ENCODE results near the gene LRRC74A.

The LRRC74A gene

DNA sequence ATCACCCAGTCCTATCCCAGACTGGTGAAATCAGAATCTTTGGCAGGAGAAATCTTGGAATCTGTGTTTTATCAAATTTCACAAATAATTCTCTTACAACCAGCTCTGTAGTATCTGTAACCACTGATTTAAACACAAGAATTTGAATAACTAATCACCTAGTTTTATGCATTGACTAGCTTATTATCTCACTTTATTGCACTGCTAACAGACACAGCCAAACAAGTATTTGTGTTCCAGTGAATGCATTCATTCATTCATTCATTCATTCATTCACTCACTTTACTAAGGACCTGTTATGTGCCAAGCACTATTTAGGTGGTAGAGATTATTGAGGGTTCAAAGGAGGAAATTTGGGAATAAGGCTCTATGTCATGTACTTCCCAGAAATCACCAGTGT lies 16.2 kb downstream of the LRRC74A start:
- FAIRE-seq (no peak), DNase-seq (ENCODE audit: extremely low spot score, insufficient read length, low read depth) (no peak)

DNA sequence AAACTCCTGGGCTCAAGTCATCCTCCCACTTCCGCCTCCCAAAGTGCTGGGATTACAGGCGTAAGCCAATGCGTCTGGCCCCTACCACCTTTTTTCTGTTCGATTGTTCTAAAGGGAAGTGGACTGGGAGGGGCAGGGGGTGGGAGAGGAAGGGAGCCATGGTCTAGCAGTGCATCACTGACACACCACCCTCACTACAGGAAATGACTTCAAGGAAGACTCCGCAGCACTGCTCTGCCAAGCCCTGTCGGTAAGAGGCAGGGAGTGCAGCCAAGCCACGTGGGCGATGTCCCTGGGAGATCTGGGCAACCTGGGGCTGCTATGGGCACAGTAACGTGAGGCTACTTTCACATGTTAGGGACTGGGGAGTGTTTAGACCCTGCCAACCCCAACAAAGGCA lies 18.0 kb downstream of the LRRC74A start:
- DNase-seq (ENCODE audit: extremely low spot score, insufficient read length, low read depth) (no peak), FAIRE-seq (no peak)

DNA sequence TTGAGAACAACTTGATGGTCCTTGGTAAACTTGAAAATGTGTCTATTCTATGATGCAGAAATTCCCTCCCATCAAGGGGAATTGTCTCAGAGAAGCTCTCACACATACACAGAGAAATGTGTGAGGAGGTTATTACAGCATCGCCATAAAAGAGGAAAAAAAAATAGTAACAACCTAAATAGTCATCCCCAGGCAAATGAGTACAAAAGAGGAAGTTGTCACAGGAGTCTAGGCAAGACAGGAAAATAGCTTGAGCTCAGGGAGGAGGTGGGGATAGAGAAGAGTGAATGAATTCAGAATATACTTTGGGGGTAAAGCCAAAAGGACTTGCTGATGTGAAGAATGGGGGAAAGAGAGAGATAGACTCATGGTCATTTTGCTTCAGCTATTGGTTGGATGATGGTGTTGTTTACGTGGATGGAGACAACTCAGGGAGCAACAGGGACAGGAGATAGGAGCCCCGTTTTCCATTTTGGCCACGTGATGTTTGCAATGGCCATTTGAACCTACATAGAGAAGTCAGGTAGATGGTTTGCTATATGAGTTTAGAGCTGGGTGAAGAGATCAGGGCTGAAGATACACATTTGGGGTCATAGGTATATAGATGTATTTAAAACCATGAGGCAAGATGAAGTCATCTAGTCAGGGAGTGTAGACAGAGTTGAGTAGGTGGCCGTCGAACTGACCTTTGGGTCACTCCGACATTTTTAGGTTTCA lies 20.3 kb downstream of the LRRC74A start:
- FAIRE-seq: no peak

DNA sequence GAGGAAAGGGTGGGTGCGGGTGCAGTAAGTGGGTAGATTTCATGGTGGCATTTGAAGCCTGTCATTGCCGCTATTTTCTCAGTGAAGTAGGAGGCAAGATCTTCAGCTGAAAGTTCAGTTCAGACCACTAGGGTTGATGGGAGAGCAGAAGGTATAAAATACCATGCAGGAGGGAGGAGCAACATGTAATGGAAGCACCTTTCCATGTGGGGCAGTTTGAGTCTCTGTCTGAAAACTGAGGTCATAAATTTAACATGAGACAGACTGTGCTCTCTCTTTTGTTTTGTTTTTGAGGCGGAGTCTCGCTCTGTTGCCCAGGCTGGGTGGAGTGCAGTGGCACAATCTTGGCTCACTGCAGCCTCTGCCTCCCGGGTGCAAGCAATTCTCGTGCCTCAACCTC lies 22.7 kb downstream of the LRRC74A start:
- FAIRE-seq (no peak), DNase-seq (ENCODE audit: extremely low spot score, insufficient read length, low read depth) (no peak)

More for the DNA sequence above, 20.3 kb downstream of the LRRC74A start:
- no peak for DNase-seq (ENCODE audit: extremely low spot score, insufficient read length, low read depth)

DNA sequence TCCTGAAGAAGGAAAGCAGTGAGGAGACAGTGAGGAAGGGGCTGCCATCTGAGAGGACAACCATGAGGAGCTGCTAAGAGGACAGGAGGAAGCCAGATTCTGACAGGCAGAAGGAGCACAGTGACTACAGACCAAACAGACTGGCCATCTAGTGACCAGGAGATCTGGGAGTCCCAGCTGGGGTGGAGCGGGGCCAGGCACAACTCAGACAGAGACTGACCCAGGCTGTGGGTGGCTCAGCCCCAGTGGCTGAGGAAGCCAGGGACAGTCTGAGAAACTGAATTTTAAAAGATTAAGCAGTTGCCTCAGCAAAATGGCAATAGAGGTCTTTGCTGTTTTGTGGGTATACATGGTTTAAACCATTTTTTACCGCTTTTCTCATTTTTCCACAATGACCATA lies 28.9 kb downstream of the LRRC74A start:
- DNase-seq (ENCODE audit: extremely low spot score, insufficient read length, low read depth) (no peak), FAIRE-seq (no peak)

DNA sequence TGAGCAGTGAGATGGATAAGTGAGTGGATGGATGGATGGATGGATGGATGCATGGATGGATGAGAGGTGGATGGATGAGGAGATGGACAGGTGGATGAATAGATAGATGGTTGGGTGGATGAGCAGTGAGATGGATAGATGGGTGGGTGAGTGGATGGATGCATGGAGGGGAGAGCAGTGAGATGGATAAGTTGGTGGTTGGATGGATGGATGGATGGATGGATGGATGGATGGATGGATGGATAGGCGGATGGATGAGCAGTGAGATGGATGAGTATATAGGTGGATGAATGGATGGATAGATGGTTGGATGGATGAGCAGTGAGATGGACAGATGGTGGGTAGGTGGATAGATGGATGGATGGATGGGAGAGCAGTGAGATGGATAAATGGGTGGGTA lies 30.6 kb downstream of the LRRC74A start:
- FAIRE-seq: no peak

DNA sequence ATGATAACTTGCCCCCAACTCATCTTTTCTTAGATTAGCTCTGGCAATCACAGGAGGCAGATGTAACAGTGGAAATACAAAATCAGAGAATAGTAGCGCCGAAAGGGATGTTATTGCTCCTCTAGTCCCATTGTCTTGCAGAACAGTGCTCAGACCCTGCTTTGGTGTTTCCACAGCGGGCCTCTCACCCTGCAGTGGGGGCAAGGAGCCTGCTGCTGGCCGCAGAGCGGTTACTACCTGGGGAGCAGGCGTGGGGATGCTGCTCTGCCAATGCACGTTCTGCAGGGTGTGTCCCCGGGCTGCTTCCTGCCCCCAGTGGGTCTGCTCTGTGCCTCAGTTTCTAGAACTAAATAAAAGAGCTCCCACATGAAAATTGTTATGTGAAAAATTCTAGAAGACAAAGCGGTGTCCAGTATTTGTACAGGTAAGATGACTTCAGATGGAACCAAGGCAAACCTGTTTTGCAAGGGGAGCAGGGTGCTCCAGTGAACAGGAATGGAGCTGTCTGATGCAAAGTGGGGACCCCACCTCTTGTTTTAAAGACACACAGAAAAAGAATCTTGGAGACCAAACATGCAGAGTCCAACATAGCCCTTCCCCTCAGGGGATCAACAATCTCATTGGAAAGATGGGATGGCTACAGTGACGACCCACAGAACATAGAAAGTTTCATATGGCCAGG lies 35.5 kb downstream of the LRRC74A start:
- no peak for FAIRE-seq

More for the DNA sequence above, 30.6 kb downstream of the LRRC74A start:
- DNase-seq (ENCODE audit: extremely low spot score, insufficient read length, low read depth): no peak

DNA sequence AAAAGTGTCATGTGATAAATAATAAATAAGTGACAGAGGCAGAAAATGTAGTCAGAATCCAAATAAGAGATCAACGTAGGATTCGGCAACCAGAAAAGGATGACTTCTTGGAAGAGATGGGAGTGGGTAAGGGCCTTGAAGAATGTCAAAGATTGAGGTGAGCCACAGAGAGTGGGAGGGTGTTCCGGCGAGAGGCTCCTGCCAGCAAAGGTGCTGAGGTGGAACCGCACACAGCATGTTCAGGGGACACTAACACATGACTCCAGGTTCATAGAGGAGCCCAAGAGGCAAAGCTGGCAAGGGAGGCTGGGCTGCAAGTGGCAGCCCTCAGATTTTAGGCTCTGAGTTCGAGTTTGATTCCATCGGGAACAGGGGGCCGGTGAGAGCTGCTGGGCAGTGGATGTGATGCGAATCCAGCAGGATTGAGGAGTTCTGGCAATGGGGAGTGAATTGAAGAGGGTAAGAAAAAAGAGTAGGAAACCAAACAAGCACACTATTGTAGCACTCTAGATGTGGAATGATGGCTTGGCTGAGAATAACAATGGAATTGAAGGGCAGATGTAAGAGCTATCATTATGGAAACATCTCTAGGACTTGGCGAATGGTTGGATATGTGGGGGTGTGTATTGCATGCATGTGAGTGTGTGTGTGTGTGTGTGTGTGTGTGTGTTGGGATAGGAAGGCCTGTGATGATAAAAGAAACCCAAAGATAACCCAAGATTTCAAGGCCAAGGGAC lies 36.5 kb downstream of the LRRC74A start:
- FAIRE-seq: no peak
- no peak for DNase-seq (ENCODE audit: extremely low spot score, insufficient read length, low read depth)

More for the DNA sequence above, 35.5 kb downstream of the LRRC74A start:
- DNase-seq (ENCODE audit: extremely low spot score, insufficient read length, low read depth): no peak

DNA sequence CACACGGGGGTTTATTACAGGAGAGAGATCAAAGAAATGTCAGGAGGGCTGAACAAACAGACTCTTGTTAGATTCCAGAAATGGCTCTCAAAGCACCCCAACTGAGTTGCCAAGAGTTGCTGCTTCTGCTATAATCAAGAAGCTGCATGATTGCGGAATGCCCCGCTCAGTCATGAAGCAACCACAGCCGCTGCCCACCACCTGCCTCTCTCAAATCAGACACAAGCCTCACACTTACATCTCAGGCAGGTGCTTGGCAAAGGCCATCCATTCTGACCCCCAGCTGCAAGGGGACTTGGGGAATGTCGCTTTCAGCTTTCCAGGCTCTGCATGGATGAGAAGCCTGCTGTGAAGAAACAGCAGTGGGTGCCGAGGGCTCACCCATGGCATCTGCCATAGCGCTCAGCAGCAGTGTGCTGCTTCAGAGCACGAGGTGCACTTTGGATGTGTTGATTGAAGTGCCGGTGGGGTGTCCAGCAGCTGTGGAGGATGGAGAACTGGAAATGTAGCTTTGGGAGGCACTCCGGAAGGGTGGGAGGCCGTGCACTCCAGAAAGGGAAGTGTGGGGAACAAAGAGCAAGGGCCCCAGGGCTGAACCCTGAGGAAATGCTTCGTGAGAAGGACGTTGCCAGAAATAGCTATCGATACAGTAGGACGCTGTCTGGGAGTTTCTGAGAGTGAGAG lies 37.7 kb downstream of the LRRC74A start:
- DNase-seq (ENCODE audit: extremely low spot score, insufficient read length, low read depth): no peak

DNA sequence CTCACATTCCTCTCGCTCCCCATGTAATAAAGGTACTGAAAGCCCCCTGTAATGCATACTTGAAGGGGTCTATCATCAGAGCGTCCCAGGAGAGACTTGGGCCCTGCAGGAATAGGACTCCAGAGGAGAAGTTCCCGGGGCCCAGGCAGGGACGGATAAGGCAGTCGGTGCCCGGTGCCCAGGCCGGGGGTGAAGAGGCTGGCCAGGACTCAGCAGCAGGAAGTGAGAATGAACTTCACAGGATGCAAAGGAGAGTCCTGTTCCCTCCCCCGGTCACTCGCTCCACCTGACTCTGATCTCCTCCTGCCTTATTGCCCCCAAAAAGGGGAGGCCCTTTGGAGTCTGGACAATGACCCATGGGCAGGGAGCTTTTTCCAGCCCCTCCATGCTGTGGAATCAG lies 40.2 kb downstream of the LRRC74A start:
- FAIRE-seq (no peak), DNase-seq (ENCODE audit: extremely low spot score, insufficient read length, low read depth) (no peak)

More for the DNA sequence above, 37.7 kb downstream of the LRRC74A start:
- peak; percentile 36 for FAIRE-seq

DNA sequence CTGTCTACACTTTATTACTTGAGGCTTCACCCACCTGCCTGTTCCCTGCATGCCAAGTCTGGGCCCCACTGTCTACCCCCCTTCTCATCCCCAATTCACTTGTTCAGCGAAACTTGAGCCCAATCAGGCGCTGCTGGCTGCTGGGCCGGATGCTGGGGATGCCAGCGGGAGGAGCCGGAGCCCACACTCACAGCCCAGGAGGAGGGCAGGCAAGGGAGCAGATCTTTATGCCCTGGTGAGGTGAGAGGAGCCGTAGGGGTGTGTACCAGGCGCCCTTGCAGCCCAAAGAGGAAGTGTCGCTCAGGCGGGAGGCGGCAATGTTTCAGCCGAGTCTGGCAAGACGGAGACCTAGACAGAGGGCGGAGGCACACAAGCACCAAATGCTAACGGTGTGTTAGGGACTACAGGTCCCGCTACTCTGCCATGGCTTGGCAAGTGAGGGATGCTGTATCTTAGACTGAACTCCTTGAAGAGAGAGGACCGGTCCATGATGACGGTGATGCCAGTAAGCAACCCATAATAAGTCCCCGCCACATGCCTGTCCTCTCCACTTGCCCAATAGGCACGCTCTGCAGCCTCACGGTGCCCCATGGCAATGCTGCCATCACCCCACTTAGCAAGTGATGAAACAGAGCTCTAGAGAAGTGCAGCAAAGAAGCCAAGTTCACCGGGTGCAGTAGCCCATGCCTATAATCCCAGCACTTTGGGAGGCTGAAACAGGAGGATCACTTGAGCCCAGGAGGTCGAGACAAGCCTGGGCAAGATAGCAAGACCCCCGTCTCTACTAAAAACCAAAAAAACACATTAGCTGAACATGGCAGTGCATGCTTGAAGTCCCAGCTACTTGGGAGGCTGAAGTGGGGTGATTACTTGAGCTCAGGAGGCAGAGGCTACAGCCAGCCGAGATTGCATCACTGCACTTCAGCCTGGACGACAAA lies 41.6 kb downstream of the LRRC74A start:
- FAIRE-seq (peak; percentile 46), DNase-seq (ENCODE audit: extremely low spot score, insufficient read length, low read depth) (no peak)

DNA sequence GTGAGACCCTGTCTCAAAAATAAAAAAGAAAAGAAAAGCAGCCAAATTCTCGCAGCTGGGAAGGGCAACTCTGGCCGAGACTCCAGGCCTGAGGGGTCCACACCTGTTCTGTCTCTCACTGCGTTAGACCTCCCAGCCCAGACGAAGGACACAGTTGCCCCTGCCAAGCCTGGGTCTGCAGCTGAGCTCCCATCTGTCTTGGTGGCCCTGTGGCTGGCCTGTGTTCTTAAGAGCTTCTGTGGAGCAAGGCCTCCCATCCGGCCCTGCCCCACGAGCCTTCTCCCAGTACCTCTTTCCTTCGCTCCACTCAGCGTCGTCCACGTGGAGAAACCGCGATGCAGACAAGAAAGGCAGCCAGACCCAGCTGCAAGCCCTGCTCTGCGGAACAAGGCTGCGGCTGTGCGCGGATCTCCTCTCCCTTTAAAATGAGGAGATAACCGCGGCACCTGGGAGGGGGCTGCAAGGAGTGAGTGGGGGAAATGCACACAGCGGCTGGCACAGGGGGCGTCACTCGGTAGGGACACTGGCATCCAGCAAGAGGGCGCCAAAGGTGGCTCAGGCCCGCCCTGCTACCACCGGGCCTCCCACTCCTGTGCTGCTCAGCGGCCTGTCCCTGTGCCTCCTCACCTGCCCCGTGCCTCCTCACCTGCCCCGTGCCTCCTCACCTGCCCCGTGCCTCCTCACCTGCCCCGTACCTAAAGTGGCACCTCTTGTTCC lies 42.4 kb downstream of the LRRC74A start:
- no peak for DNase-seq (ENCODE audit: extremely low spot score, insufficient read length, low read depth)
- no peak for FAIRE-seq

DNA sequence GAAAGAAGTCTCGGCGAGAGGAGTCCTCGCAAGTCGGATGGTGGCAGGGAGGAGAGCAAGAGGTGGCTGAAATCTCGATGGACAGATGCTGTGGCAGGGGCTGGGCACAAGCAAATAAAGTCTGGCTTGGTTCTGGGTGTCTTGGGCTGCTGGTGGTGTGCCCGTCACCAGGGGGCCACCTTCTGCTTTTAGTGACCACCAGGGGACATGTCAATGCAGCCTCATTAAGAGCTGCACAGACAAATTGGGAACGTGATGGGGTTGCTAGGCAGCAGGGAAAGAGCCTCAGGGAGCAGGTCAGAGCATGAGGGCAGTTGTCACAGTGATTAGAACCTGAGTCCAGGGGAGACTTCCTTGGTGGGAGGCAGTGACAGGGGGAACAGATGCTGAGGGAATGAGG lies 44.0 kb downstream of the LRRC74A start:
- FAIRE-seq: no peak
- no peak for DNase-seq (ENCODE audit: extremely low spot score, insufficient read length, low read depth)

DNA sequence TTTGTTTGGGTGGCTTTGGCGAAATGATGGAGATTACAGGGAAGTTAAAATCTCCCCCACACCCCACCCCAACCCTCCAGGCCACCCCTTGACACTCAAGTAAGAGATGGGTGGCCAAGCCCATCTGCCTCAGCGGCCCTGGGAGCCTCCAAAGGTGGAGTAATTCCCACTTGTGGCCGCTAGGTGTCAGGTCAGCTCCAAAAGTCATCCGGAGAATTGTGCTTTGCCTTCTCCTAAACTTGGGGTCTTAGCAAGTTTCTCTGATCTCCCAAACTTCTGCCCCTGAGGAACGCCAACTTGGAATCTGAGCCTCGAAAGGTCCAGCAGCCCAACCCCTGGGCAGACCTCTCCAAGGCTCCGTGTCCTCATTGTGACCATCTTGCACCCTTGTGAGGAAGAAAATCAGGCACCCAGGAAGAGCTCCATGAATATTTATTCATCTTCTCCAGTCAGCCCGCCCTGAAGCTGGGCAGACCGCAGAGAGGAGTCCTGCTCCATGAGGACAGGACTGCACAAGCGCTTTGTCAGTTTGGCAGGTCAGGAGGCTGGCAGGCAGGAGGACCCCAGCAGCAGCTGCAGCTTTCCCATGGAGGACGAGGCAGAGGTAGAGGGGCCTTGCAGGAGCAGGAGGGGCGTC lies 46.7 kb downstream of the LRRC74A start:
- DNase-seq (ENCODE audit: extremely low spot score, insufficient read length, low read depth) (peak; percentile 55), FAIRE-seq (peak; percentile 81)

DNA sequence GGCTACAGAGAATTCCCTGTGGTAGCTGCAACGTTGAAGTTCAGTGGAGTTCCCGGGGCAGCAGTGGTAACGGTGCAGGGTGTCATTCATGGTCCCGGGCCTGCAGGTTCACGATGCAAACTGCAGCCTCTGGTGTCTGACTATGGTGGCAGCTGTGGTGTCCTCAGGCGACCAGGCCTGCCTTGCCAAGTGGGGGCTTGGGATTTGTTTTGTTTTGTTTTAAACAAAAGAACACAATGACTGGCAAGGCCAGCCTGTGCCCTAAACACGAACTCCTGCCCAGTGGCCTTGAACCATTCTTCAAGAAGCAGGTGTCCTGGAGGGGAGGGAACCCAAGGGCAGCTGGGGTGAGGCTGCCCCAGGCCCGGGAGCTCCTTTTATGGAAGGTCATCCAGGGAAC lies 48.5 kb downstream of the LRRC74A start:
- no peak for FAIRE-seq

DNA sequence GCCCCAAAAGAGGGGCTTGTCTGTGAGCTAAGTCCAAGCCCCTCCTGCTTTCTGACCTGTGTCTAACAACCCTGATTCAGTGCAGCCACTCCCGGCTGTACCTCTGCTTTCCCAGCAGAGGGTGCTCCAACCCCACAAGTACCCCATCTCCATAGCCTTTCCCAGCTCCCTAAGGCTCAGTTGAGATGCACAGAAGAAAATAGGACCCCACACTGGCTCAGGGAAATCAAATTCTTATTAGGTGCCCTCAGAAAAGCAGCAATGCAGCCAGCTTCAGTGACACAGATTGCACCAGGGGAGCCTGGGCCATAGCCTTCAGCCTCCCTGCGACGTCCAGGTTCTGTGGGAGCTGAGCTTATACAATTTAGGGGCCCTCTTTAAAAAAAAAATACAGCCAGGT lies 49.9 kb downstream of the LRRC74A start:
- peak; percentile 67 for FAIRE-seq

More for the DNA sequence above, 48.5 kb downstream of the LRRC74A start:
- DNase-seq (ENCODE audit: extremely low spot score, insufficient read length, low read depth): no peak

DNA sequence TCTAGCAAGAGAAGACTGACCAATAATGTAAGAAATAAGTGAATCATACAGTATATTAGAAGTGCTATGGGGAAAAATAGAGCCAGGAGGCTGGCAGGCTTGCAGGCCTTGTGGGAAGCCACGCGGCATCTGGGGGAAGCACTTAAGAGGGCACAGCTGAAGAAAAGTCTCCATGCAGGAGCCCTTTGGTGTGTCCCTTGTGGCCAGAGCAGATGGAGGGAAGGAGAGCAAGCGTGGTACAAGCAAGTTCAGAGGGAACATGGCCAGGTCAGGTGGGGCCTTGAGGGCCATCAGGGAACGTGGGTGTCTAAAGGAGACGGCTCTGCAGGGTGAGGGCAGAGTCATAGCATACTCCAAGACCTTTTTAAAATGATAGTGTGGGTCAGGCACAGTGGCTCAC lies 51.7 kb downstream of the LRRC74A start:
- FAIRE-seq: no peak
- no peak for DNase-seq (ENCODE audit: extremely low spot score, insufficient read length, low read depth)

More for the DNA sequence above, 49.9 kb downstream of the LRRC74A start:
- DNase-seq (ENCODE audit: extremely low spot score, insufficient read length, low read depth): peak; percentile 44

DNA sequence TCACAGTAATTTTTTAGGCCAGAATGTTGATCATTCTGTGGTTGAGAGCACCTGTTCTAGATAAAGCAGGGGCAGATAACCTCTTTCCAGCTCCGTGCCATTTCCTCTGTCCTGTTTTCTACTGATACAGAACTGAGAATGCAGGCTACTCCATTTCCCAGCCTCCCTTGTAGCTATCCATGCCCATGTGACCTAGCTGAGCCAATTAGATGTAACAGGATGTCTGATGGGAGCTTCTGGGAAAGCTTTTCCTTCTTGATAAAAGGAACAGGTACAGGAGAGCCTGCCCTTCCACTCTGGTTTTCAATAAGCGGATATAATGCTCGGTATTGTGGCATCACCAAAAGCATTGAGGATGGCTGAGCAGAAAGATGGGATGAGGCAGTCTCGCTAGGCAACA lies 54.2 kb downstream of the LRRC74A start:
- DNase-seq (ENCODE audit: extremely low spot score, insufficient read length, low read depth) (no peak), FAIRE-seq (no peak)
